Neural cell (in vitro differentiated cells): ENCODE data around the gene SMAD7.

Experiments
- EP300 ChIP-seq: fragments of 450-650 bp; conservative IDR thresholded peaks from 2 replicates; pipeline ENCODE4 v1.6.1; 2014; ENCODE audit warnings: antibody characterized with exemption, mild to moderate bottlenecking, moderate library complexity; ENCODE audit not compliant: poor library complexity, severe bottlenecking
- EZH2 ChIP-seq: fragments of 200-600, 300-800 bp; shearing (Covaris generic), sonication (generic); IDR thresholded peaks from 2 replicates; pipeline ENCODE4 v1.6.1; 2014; ENCODE audit warnings: antibody characterized with exemption, low read length, borderline replicate concordance, mild to moderate bottlenecking; ENCODE audit not compliant: insufficient read depth, poor library complexity, severe bottlenecking
- MXI1 ChIP-seq: fragments of 450-650 bp; conservative IDR thresholded peaks from 2 replicates; pipeline ENCODE4 v1.6.1; 2014; ENCODE audit warnings: antibody characterized with exemption, mild to moderate bottlenecking; ENCODE audit not compliant: poor library complexity, severe bottlenecking
- POLR2AphosphoS5 ChIP-seq: IDR thresholded peaks from 2 replicates; pipeline ENCODE4 v1.6.1; 2012
- TAF1 ChIP-seq: IDR thresholded peaks from 2 replicates; pipeline ENCODE4 v1.6.1; 2012; ENCODE audit warnings: low read depth
- TF ChIP-seq, protein P1 (sequence below): fragments of 450-650 bp; IDR thresholded peaks from 2 replicates; pipeline ENCODE4 v1.5.1; 2014; ENCODE audit warnings: antibody characterized with exemption, mild to moderate bottlenecking, moderate library complexity; ENCODE audit not compliant: poor library complexity, severe bottlenecking
- TF ChIP-seq, protein P2 (sequence below): IDR thresholded peaks from 2 replicates; pipeline ENCODE4 v1.6.1; 2012; ENCODE audit warnings: borderline replicate concordance

DNA sequence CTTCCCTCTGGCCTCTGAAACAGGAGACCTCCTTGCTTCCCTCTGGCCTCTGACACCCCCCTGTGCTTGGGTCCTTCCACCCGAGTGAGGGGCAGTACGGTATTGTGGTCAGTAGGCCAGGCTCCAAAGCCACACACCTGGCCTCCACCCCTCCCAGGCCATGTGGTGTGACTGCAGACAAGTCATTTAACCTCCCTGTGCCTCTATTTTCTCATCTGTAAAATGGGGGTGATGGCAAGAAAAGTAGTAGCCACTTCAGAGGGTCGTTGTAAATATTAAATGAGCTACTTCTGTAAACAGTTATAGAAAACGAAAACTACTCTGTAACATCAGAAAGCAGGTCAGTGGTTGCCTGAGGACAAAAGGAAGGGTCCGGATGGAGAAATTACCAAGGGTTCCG is 74.2 kb downstream of the SMAD7 start:
- TF ChIP-seq, protein P1, sequence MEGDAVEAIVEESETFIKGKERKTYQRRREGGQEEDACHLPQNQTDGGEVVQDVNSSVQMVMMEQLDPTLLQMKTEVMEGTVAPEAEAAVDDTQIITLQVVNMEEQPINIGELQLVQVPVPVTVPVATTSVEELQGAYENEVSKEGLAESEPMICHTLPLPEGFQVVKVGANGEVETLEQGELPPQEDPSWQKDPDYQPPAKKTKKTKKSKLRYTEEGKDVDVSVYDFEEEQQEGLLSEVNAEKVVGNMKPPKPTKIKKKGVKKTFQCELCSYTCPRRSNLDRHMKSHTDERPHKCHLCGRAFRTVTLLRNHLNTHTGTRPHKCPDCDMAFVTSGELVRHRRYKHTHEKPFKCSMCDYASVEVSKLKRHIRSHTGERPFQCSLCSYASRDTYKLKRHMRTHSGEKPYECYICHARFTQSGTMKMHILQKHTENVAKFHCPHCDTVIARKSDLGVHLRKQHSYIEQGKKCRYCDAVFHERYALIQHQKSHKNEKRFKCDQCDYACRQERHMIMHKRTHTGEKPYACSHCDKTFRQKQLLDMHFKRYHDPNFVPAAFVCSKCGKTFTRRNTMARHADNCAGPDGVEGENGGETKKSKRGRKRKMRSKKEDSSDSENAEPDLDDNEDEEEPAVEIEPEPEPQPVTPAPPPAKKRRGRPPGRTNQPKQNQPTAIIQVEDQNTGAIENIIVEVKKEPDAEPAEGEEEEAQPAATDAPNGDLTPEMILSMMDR: no peak
- no peak for TF ChIP-seq MXI1
- TF ChIP-seq POLR2AphosphoS5: no peak
- no peak for TF ChIP-seq EZH2
- no peak for TF ChIP-seq EP300
- TF ChIP-seq, protein P2, sequence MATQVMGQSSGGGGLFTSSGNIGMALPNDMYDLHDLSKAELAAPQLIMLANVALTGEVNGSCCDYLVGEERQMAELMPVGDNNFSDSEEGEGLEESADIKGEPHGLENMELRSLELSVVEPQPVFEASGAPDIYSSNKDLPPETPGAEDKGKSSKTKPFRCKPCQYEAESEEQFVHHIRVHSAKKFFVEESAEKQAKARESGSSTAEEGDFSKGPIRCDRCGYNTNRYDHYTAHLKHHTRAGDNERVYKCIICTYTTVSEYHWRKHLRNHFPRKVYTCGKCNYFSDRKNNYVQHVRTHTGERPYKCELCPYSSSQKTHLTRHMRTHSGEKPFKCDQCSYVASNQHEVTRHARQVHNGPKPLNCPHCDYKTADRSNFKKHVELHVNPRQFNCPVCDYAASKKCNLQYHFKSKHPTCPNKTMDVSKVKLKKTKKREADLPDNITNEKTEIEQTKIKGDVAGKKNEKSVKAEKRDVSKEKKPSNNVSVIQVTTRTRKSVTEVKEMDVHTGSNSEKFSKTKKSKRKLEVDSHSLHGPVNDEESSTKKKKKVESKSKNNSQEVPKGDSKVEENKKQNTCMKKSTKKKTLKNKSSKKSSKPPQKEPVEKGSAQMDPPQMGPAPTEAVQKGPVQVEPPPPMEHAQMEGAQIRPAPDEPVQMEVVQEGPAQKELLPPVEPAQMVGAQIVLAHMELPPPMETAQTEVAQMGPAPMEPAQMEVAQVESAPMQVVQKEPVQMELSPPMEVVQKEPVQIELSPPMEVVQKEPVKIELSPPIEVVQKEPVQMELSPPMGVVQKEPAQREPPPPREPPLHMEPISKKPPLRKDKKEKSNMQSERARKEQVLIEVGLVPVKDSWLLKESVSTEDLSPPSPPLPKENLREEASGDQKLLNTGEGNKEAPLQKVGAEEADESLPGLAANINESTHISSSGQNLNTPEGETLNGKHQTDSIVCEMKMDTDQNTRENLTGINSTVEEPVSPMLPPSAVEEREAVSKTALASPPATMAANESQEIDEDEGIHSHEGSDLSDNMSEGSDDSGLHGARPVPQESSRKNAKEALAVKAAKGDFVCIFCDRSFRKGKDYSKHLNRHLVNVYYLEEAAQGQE: no peak
- TF ChIP-seq TAF1: no peak
